ENCODE data around the gene HNRNPUL1. TPM values are rescaled to one million over a fixed set of nuclear protein-coding genes. Genes with fewer than 3 reads are reported as not detected.
"Not testable (repeated sequence)": the region's sequence is repeated elsewhere in the genome, so short reads cannot be mapped to it uniquely, and the experiment has no call there.

Gene HNRNPUL1
- total RNA-seq, 2 experiments from 2014 or later = 367 to 388 TPM

GRCh38 chr19:41276231-41276630, 12.1 kb downstream of the HNRNPUL1 start:
- intact Hi-C loops (cut with DNase I, micrococcal nuclease) = no loop called here
- Histone ChIP-seq H3K4me1 (ENCODE audit: insufficient read depth, low read length) (no peaks in the 10 kb centered on the region), H3K27me3 (ENCODE audit: control insufficient read depth in 1 of 2, insufficient read depth in 2 of 2, low read length in 2 of 2) (no peaks in the 10 kb centered on the region), H3K4me3 (ENCODE audit: low read length) (no peak overlapping the region), H3K36me3 (ENCODE audit: insufficient read depth, low read length) (peaks cover 97% of the 10 kb centered on the region), H3K9me3 (ENCODE audit: control insufficient read depth in 1 of 2, insufficient read depth in 1 of 2, low read length in 2 of 2) (no peaks in the 10 kb centered on the region), H3K27ac (ENCODE audit: low read depth in 1 of 2, low read length in 2 of 2) (no peak overlapping the region)
- CTCF ChIA-PET = interaction anchor here (1.3 kb wide), 1 partner anchor 12 kb away, joined by 3 read pairs; no protein-coding TSS in a partner anchor
- no peak for ATAC-seq (ENCODE audit: poor library complexity)
- Mint-ChIP-seq H3K4me3 (no peak overlapping the region), H3K9me3 (no peaks in the 10 kb centered on the region), H3K36me3 (ENCODE audit: low read depth) (peaks cover 100% of the 10 kb centered on the region), H3K4me1 (ENCODE audit: low read depth) (peaks cover 14% of the 10 kb centered on the region), H3K27ac (no peak overlapping the region), H3K27me3 (no peaks in the 10 kb centered on the region)
- POLR2A ChIA-PET = interaction anchor here (0.6 to 1.7 kb wide), 3 partner anchors 12 to 26 kb away, joined by 3 to 8 read pairs (median 4); partner anchors contain the start of gene HNRNPUL1
- DNase-seq = no peak
- no peak for TF ChIP-seq CTCF (IDR thresholded peaks at IDR 0.05)

- Mint-ChIP-seq H3K27ac (no peak overlapping the region), H3K36me3 (ENCODE audit: low read depth) (peaks cover 97% of the 10 kb centered on the region), H3K9me3 (no peaks in the 10 kb centered on the region), H3K27me3 (no peaks in the 10 kb centered on the region), H3K4me3 (no peak overlapping the region), H3K4me1 (ENCODE audit: low read depth) (peaks cover 4% of the 10 kb centered on the region)
- peaks cover 93% of the 10 kb centered on the region for H3K36me3 ChIP-seq (ENCODE audit: insufficient read depth, low read length)
- no peaks in the 10 kb centered on the region for H3K4me1 ChIP-seq (ENCODE audit: insufficient read depth, low read length)
- intact Hi-C loops (cut with DNase I, micrococcal nuclease) = no loop called here
- no peaks in the 10 kb centered on the region for H3K9me3 ChIP-seq (ENCODE audit: control insufficient read depth in 1 of 2, insufficient read depth in 1 of 2, low read length in 2 of 2)
- no peaks in the 10 kb centered on the region for H3K27me3 ChIP-seq (ENCODE audit: control insufficient read depth in 1 of 2, insufficient read depth in 2 of 2, low read length in 2 of 2)
- no peak overlapping the region for H3K4me3 ChIP-seq (ENCODE audit: low read length)
- CTCF ChIA-PET = interaction anchor here (1.2 kb wide), 1 partner anchor 74 kb away, joined by 3 read pairs; no protein-coding TSS in a partner anchor
- DNase-seq (no peak), ATAC-seq (ENCODE audit: poor library complexity) (no peak)
- POLR2A ChIA-PET = no interaction called here
- H3K27ac ChIP-seq (ENCODE audit: low read depth in 1 of 2, low read length in 2 of 2) = no peak overlapping the region
- no peak for TF ChIP-seq CTCF (IDR thresholded peaks at IDR 0.05)
Measured at GRCh38 chr19:41278478-41278877, 14.3 kb downstream of the HNRNPUL1 start.

GRCh38 chr19:41288673-41289530, 24.7 kb downstream of the HNRNPUL1 start:
- peaks cover 91% of the 10 kb centered on the region for H3K36me3 ChIP-seq (ENCODE audit: insufficient read depth, low read length)
- H3K27ac ChIP-seq (ENCODE audit: low read depth in 1 of 2, low read length in 2 of 2) = no peak overlapping the region
- CTCF ChIA-PET = interaction anchor here (0.6 to 1.4 kb wide), 6 partner anchors 10 to 260 kb away, joined by 3 to 4 read pairs (median 3); no protein-coding TSS in a partner anchor
- Mint-ChIP-seq H3K4me3 (no peak overlapping the region), H3K36me3 (ENCODE audit: low read depth) (peaks cover 95% of the 10 kb centered on the region), H3K9me3 (no peaks in the 10 kb centered on the region), H3K27ac (no peak overlapping the region), H3K27me3 (no peaks in the 10 kb centered on the region), H3K4me1 (ENCODE audit: low read depth) (peaks cover 11% of the 10 kb centered on the region)
- no peaks in the 10 kb centered on the region for H3K9me3 ChIP-seq (ENCODE audit: control insufficient read depth in 1 of 2, insufficient read depth in 1 of 2, low read length in 2 of 2)
- no peaks in the 10 kb centered on the region for H3K27me3 ChIP-seq (ENCODE audit: control insufficient read depth in 1 of 2, insufficient read depth in 2 of 2, low read length in 2 of 2)
- H3K4me3 ChIP-seq (ENCODE audit: low read length) = no peak overlapping the region
- TF ChIP-seq CTCF (IDR thresholded peaks at IDR 0.05) = no peak
- H3K4me1 ChIP-seq (ENCODE audit: insufficient read depth, low read length) = peaks cover 2% of the 10 kb centered on the region
- POLR2A ChIA-PET = interaction anchor here (1.0 to 1.3 kb wide), 3 partner anchors 14 to 25 kb away, joined by 3 to 7 read pairs (median 3); no protein-coding TSS in a partner anchor
- ATAC-seq (ENCODE audit: poor library complexity) (peak; percentile 38), DNase-seq (peak in 1 of 14 experiments; percentile 33)
- intact Hi-C loops (cut with DNase I, micrococcal nuclease) = loop anchor here in 1 of 2 experiments (2.0 kb wide), 1 partner anchor 20 kb away; no protein-coding TSS in a partner anchor

GRCh38 chr19:41289814-41290213, 25.6 kb downstream of the HNRNPUL1 start:
- H3K27me3 ChIP-seq (ENCODE audit: control insufficient read depth in 1 of 2, insufficient read depth in 2 of 2, low read length in 2 of 2); H3K27ac Mint-ChIP-seq; H3K4me1 ChIP-seq (ENCODE audit: insufficient read depth, low read length); POLR2A ChIA-PET; H3K27me3 Mint-ChIP-seq; H3K9me3 Mint-ChIP-seq; H3K4me3 ChIP-seq (ENCODE audit: low read length); ATAC-seq (ENCODE audit: poor library complexity); H3K27ac ChIP-seq (ENCODE audit: low read depth in 1 of 2, low read length in 2 of 2); H3K9me3 ChIP-seq (ENCODE audit: control insufficient read depth in 1 of 2, insufficient read depth in 1 of 2, low read length in 2 of 2); DNase-seq; H3K4me3 Mint-ChIP-seq: not testable (repeated sequence)
- H3K36me3 ChIP-seq (ENCODE audit: insufficient read depth, low read length) = peaks cover 91% of the 10 kb centered on the region
- Mint-ChIP-seq H3K4me1 (ENCODE audit: low read depth) (peaks cover 18% of the 10 kb centered on the region), H3K36me3 (ENCODE audit: low read depth) (peaks cover 95% of the 10 kb centered on the region)
- CTCF ChIA-PET = interaction anchor here (0.7 to 1.4 kb wide), 2 partner anchors 17 to 91 kb away, joined by 3 read pairs; no protein-coding TSS in a partner anchor
- intact Hi-C loops (cut with DNase I, micrococcal nuclease) = loop anchor here in 1 of 2 experiments (2.0 kb wide), 1 partner anchor 19 kb away; no protein-coding TSS in a partner anchor

Data from CD4-positive, alpha-beta T cell (primary cell).